ENCODE results near the gene TMCO4.

TMCO4 gene

GRCh38 chr1:19734056-19734455 is 65.7 kb downstream of the TMCO4 start:
- TF ChIP-seq TAF1 (IDR thresholded peaks at IDR 0.05; ENCODE audit: borderline replicate concordance, insufficient read depth, low read length) (no peak), FOXP2 (optimal IDR thresholded peaks at IDR 0.05; ENCODE audit: borderline replicate concordance, extremely low read depth, extremely low read length, insufficient read depth) (no peak), REST (IDR thresholded peaks at IDR 0.05; ENCODE audit: insufficient read depth in 1 of 2, low read depth in 2 of 2, low read length in 2 of 2) (no peak), SIN3A (IDR thresholded peaks at IDR 0.05; ENCODE audit: borderline replicate concordance, insufficient read depth, low read length) (no peak), POLR2AphosphoS5 (IDR thresholded peaks at IDR 0.05; ENCODE audit: low read depth, low read length) (no peak)

- no peak for TF ChIP-seq REST (IDR thresholded peaks at IDR 0.05; ENCODE audit: insufficient read depth in 1 of 2, low read depth in 2 of 2, low read length in 2 of 2)
- TF ChIP-seq FOXP2 (optimal IDR thresholded peaks at IDR 0.05; ENCODE audit: borderline replicate concordance, extremely low read depth, extremely low read length, insufficient read depth), result no peak
- no peak for TF ChIP-seq TAF1 (IDR thresholded peaks at IDR 0.05; ENCODE audit: borderline replicate concordance, insufficient read depth, low read length)
Observed at GRCh38 chr1:19733615-19734014, 66.1 kb downstream of the TMCO4 start.

GRCh38 chr1:19731311-19731821 is 68.3 kb downstream of the TMCO4 start:
- TF ChIP-seq REST (IDR thresholded peaks at IDR 0.05; ENCODE audit: insufficient read depth in 1 of 2, low read depth in 2 of 2, low read length in 2 of 2) (no peak), FOXP2 (optimal IDR thresholded peaks at IDR 0.05; ENCODE audit: borderline replicate concordance, extremely low read depth, extremely low read length, insufficient read depth) (no peak), TAF1 (IDR thresholded peaks at IDR 0.05; ENCODE audit: borderline replicate concordance, insufficient read depth, low read length) (no peak)

- TF ChIP-seq SIN3A (IDR thresholded peaks at IDR 0.05; ENCODE audit: borderline replicate concordance, insufficient read depth, low read length) (no peak), REST (IDR thresholded peaks at IDR 0.05; ENCODE audit: insufficient read depth in 1 of 2, low read depth in 2 of 2, low read length in 2 of 2) (no peak), FOXP2 (optimal IDR thresholded peaks at IDR 0.05; ENCODE audit: borderline replicate concordance, extremely low read depth, extremely low read length, insufficient read depth) (no peak), TAF1 (IDR thresholded peaks at IDR 0.05; ENCODE audit: borderline replicate concordance, insufficient read depth, low read length) (no peak), POLR2AphosphoS5 (IDR thresholded peaks at IDR 0.05; ENCODE audit: low read depth, low read length) (no peak)
Observed at GRCh38 chr1:19730793-19731192, 68.9 kb downstream of the TMCO4 start.

GRCh38 chr1:19730232-19730631 is 69.5 kb downstream of the TMCO4 start:
- TF ChIP-seq TAF1 (IDR thresholded peaks at IDR 0.05; ENCODE audit: borderline replicate concordance, insufficient read depth, low read length) (no peak), REST (IDR thresholded peaks at IDR 0.05; ENCODE audit: insufficient read depth in 1 of 2, low read depth in 2 of 2, low read length in 2 of 2) (no peak), FOXP2 (optimal IDR thresholded peaks at IDR 0.05; ENCODE audit: borderline replicate concordance, extremely low read depth, extremely low read length, insufficient read depth) (no peak), POLR2AphosphoS5 (IDR thresholded peaks at IDR 0.05; ENCODE audit: low read depth, low read length) (no peak), SIN3A (IDR thresholded peaks at IDR 0.05; ENCODE audit: borderline replicate concordance, insufficient read depth, low read length) (no peak)

Data from PFSK-1 (cell line).